GM21367 (cell line): Measurements from ENCODE around the gene PKLR.
A peak's percentile ranks its signal among the peaks of the same experiment; 100 is the strongest.

Experiments
- ATAC-seq: cut with Tn5 transposase; IDR thresholded peaks from one replicate; pipeline ENCODE4 v1.9.1; 2021; ENCODE audit not compliant: unreplicated experiment

Gene PKLR

DNA sequence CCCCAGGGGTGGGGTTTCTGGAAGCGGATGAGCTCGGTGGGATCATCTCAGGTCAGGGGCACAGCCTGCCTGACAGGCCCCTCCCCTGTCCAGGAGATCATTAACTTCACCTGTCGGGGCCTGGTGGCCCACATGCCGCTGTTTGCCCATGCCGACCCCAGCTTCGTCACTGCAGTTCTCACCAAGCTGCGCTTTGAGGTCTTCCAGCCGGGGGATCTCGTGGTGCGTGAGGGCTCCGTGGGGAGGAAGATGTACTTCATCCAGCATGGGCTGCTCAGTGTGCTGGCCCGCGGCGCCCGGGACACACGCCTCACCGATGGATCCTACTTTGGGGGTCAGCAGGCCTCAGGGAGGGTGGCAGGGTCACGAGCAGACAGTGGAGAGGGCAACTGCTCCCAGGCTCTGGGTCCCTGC is 15.6 kb downstream of the PKLR start:
- no peak for ATAC-seq

DNA sequence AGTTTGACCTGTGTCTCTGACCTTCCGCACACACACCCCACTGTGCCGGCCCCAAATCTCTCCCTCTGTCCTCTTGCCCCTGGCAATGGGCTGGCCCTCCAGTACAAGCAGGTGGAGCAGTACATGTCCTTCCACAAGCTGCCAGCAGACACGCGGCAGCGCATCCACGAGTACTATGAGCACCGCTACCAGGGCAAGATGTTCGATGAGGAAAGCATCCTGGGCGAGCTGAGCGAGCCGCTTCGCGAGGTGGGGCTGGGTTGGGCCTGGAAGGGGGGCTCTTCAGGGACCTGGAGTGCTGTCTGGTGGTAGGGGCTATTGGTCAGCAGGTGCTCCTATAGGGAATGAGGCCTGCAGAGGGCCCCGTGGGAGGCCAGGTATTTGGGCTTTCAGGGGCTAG is 16.2 kb downstream of the PKLR start:
- no peak for ATAC-seq

DNA sequence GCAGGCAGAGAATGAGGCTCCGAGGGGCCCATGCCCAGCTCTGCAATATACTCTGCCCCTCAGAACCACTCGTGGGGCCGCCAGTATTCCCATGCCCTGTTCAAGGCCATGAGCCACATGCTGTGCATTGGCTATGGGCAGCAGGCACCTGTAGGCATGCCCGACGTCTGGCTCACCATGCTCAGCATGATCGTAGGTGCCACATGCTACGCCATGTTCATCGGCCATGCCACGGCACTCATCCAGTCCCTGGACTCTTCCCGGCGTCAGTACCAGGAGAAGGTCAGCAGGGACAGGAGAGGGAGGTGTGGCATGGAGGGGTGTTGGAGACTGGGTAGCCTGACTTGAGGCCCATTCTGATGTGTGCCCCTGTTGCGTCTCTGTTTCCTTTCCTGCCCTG is 16.8 kb downstream of the PKLR start:
- ATAC-seq = no peak

- no peak for ATAC-seq
Measured at GRCh38 chr1:155282488-155283091, 18.6 kb downstream of the PKLR start.

DNA sequence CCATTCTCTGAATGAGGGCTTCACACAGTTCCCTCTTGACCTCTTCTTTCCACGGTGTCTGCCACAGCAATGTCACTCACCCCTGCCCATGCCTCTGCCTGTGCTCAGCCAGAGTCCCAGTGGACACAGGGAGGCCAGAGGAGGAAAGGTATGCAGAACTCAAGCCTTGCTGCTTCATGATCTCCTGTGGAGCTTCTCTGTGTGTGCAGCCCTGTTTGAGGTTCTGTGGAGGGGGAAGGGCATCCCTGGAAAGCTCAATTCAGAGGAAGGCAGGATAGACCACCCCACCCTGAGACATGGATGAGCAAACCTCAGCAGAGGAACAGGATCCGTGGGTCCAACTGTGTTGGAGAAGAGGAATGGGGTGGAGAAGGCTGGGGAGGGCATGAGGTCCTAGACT is 22.0 kb downstream of the PKLR start:
- ATAC-seq = no peak

GRCh38 chr1:155278689-155279160 is 22.5 kb downstream of the PKLR start:
- ATAC-seq = no peak

GRCh38 chr1:155277902-155278688 is 23.1 kb downstream of the PKLR start:
- no peak for ATAC-seq

GRCh38 chr1:155277070-155277901 is 24.0 kb downstream of the PKLR start, which contains the start of gene HCN3:
Gene HCN3, plus strand, starts transcription at chr1:155277463. Its CDS starts 128 bp downstream, at chr1:155277591.
- ATAC-seq = peak; percentile 49

GRCh38 chr1:155273343-155274245 is 27.6 kb downstream of the PKLR start, which contains the start of gene CLK2:
Gene CLK2, minus strand, starts transcription at chr1:155273504. Its CDS starts 2,527 bp downstream, at chr1:155270977.
- ATAC-seq = peak; percentile 74

GRCh38 chr1:155272466-155273342 is 28.5 kb downstream of the PKLR start:
- peak; percentile 17 for ATAC-seq

DNA sequence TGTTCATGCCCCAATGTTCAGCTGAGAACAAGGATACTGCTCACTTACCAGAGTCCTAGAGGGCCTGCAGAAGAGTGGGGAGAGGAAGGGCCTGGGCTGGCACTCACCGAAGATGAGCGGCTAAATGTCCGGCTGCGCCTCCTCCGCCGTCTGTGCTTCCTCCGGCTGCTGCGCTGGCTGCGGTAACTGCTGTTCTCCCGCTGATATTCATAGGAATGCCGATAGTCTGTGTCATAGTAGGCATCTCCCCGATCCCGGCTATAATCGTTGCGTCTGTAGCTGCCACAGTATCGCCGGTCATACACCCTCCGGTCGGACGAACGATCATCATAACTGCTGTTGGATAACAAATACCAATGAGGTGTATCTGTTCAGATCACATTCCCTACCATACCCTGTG is 31.9 kb downstream of the PKLR start:
- ATAC-seq = no peak

DNA sequence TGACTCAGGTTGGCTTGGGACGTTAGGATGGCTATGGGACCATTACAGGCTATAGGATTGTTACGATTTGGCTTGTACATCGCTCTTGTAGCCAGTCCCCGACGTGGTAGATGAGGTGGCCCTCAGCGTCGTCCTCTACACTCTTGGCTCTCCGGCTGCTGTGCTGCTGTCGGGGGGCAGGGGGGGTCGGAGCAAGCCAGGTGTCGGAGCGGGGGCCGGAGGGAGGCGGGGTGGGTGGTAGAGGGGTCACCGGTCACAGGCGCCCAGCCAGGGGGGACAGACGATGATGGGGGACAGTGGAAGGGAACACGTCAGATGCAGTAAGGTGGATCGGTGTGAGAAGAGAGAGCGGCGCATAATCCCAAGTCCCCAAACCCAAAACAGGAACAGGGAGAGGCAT is 32.6 kb downstream of the PKLR start:
- no peak for ATAC-seq

- ATAC-seq = no peak
Measured at GRCh38 chr1:155267373-155267772, 33.9 kb downstream of the PKLR start.

- no peak for ATAC-seq
Measured at GRCh38 chr1:155266553-155266952, 34.7 kb downstream of the PKLR start.

DNA sequence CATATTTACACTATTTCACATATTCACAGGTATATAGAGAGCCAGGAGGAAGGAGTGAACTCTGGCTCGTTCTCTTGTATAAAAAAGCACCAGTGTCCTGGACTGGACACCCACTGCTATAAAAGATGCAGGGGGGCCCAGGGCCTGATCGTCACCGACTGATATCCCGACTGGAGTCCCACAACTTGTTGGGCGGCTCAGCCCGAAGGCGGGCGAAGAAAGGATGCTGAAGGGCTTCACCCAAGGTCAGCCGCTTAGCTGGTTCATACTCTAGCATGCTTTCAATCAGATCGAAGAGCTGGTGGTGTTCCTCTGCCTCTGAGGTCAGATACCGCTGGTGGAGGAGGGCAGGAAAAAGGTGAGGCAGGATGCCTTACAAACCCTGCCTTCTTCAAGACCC is 38.2 kb downstream of the PKLR start:
- ATAC-seq = no peak

GRCh38 chr1:155261852-155262673 is 39.2 kb downstream of the PKLR start, which contains the start of gene SCAMP3:
Gene SCAMP3, minus strand, starts transcription at chr1:155262360. Its CDS starts 209 bp downstream, at chr1:155262151.
- ATAC-seq = peak; percentile 81

DNA sequence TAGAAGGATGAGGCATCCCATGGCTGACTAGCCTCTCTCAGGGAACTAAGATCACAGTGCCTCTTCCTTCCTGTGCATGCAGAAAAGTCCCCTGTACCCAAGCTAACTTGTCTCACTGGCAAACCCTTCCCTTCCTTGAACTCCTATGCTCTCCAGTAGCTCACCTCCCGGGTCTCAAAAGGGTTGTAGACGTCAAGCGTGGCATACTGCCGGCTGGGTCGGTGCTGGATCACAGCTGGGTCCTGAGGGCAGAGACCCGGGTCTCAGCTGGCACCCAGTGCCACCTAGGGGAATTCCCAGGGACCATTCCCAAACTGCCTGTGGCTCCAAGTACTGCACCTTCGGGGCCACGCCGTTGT is 39.8 kb downstream of the PKLR start:
- ATAC-seq = no peak

DNA sequence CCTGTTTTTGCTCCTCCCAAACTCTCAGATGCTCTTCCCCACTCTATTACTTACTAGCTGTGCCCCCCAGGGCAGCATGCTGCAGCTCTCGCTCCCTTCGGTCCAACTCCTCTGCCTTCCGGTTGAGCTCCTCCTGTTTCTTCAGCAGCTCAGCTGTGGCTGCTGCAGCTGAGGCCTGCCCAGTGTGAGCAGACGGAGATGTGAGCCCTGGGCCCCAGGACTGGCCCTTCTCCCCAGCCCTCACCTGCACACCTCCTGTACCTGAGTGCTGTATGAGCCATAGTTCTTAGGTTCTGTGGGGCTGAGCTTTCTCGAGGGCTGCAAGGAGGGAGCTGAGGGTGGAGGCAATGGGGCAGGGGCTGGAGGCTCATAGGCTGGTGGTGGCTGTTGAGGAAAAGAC is 41.0 kb downstream of the PKLR start:
- no peak for ATAC-seq
